ENCODE measurements around the gene SPOCD1. TPM values are rescaled to one million over a fixed set of nuclear protein-coding genes. Genes with fewer than 3 reads are reported as not detected.

SPOCD1 gene
- polyA plus RNA-seq, 2 of the 4 experiments (the other 2 are of a cell fraction): 0.98 to 4.8 TPM

DNA sequence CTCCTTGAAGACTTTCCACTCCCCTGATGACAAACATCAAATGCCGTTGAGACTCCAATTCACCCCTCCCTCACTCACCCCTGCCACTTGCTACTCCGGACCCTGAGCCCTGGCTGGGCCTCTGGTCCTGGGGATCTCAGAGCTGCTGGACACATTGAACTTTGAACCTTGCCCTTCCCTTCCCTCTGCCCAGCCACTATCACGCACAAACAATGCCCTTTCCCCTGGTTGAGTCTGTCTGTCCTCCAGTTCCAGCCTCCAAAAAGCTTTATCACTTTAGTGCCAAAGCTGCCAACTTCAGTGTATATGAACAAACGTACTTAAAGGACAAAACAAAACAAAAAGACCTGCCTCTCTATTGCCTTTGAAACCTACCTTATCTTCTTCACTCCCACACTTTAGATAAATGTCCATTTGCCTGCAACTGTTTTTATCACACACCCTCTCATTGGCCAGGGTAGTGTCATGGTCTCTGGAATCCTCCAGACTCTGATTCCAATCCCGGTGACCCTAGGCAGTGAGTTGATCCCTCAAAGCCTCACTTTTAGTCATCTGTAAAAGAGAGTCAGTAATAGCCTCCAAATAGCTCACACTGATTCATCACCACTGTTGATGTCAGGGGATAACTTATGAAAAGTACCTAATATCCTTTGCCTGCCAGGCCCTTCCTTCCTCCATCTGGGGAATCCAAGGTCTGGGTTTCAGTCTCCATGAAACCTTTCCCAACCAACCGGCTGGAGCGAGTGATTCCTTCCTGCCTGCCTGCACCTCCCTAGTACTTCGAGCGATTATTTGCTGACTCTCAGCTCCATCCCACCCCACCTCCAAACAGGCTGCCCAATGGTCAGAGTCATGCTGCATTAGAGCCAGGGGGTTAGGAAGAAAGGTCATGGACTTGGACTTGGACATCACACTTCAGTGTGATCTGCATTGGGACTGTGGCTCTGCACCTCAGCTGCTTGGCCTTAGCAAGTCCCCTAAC is 15.9 kb upstream of the SPOCD1 start:
- Histone ChIP-seq H3K4me2 (no peak overlapping the region), H3K9me3 (no peaks in the 10 kb centered on the region), H3K4me1 (no peaks in the 10 kb centered on the region), H3K27ac (no peak overlapping the region), H3K4me3 (no peak overlapping the region)
- FAIRE-seq: no peak
- WGBS (ENCODE audit: missing lambda C conversion rate): 58% methylated on average over 8 of the region's 9 CpGs
- POLR2A ChIA-PET: no interaction called here
- no peak for DNase-seq (ENCODE audit: low read depth in 1 of 2, low spot score in 1 of 2)
- CTCF ChIA-PET: interaction anchor here (1.0 to 1.2 kb wide), 2 partner anchors 15 to 16 kb away, joined by 3 read pairs; partner anchors contain the start of gene SPOCD1
- ATAC-seq: no peak
- no peak for TF ChIP-seq MAFK (IDR thresholded peaks at IDR 0.05; ENCODE audit: partially characterized antibody)
- TF ChIP-seq TFCP2L1 (CRISPR knock-in tag; IDR thresholded peaks at IDR 0.05): no peak
- no peak for TF ChIP-seq FOXS1 (CRISPR knock-in tag; IDR thresholded peaks at IDR 0.05)
- TF ChIP-seq, protein P1, sequence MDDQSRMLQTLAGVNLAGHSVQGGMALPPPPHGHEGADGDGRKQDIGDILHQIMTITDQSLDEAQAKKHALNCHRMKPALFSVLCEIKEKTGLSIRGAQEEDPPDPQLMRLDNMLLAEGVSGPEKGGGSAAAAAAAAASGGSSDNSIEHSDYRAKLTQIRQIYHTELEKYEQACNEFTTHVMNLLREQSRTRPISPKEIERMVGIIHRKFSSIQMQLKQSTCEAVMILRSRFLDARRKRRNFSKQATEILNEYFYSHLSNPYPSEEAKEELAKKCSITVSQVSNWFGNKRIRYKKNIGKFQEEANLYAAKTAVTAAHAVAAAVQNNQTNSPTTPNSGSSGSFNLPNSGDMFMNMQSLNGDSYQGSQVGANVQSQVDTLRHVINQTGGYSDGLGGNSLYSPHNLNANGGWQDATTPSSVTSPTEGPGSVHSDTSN (IDR thresholded peaks at IDR 0.05): no peak
- TF ChIP-seq, protein P2, sequence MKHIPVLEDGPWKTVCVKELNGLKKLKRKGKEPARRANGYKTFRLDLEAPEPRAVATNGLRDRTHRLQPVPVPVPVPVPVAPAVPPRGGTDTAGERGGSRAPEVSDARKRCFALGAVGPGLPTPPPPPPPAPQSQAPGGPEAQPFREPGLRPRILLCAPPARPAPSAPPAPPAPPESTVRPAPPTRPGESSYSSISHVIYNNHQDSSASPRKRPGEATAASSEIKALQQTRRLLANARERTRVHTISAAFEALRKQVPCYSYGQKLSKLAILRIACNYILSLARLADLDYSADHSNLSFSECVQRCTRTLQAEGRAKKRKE (CRISPR knock-in tag; IDR thresholded peaks at IDR 0.05; ENCODE audit: low read depth): no peak
- no peak for TF ChIP-seq GATA3 (IDR thresholded peaks at IDR 0.05; ENCODE audit: borderline replicate concordance)
- TF ChIP-seq MYC (IDR thresholded peaks at IDR 0.05; ENCODE audit: borderline replicate concordance, low read length): no peak
- TF ChIP-seq RNF2 (IDR thresholded peaks at IDR 0.05; ENCODE audit: borderline replicate concordance, low read depth): no peak
- no peak for TF ChIP-seq RAD21 (conservative IDR thresholded peaks at IDR 0.05 in 1 of 2, IDR thresholded peaks at IDR 0.05 in 1 of 2)
- TF ChIP-seq EHF (CRISPR knock-in tag; IDR thresholded peaks at IDR 0.05): no peak
- no peak for TF ChIP-seq HDAC2 (IDR thresholded peaks at IDR 0.05)
- no peak for TF ChIP-seq CBX8 (IDR thresholded peaks at IDR 0.05)
- no peak for TF ChIP-seq ZFP36 (IDR thresholded peaks at IDR 0.05; ENCODE audit: borderline replicate concordance, partially characterized antibody)

DNA sequence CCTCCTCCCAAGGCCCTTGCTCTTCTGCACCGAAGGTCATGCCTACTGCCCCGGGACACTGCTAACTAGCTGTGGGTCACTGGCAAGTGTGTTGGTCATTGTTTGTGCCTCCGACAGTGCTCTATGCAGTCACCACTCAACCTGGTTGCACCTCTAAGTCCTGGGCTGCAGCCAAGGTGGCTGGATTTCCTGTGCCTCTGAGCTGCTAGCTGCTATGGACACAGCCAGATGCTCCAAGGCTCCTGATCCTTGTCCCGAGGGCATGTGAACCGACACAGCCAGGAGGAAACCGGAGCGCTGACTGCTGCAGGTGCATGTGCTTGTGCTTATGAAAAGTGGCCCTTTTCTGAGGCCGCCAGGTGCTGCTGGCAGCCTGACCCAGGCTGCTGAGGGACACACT is 14.7 kb upstream of the SPOCD1 start:
- TF ChIP-seq, protein P3, sequence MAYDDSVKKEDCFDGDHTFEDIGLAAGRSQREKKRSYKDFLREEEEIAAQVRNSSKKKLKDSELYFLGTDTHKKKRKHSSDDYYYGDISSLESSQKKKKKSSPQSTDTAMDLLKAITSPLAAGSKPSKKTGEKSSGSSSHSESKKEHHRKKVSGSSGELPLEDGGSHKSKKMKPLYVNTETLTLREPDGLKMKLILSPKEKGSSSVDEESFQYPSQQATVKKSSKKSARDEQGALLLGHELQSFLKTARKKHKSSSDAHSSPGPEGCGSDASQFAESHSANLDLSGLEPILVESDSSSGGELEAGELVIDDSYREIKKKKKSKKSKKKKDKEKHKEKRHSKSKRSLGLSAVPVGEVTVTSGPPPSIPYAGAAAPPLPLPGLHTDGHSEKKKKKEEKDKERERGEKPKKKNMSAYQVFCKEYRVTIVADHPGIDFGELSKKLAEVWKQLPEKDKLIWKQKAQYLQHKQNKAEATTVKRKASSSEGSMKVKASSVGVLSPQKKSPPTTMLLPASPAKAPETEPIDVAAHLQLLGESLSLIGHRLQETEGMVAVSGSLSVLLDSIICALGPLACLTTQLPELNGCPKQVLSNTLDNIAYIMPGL (CRISPR knock-in tag; IDR thresholded peaks at IDR 0.05; ENCODE audit: borderline replicate concordance): no peak
- TF ChIP-seq RNF2 (IDR thresholded peaks at IDR 0.05; ENCODE audit: borderline replicate concordance, low read depth) (no peak), HOXB5 (CRISPR knock-in tag; IDR thresholded peaks at IDR 0.05) (no peak), FOXS1 (CRISPR knock-in tag; IDR thresholded peaks at IDR 0.05) (no peak), HDAC2 (IDR thresholded peaks at IDR 0.05) (no peak), NPAS2 (CRISPR knock-in tag; IDR thresholded peaks at IDR 0.05; ENCODE audit: borderline replicate concordance) (no peak), KDM1A (IDR thresholded peaks at IDR 0.05; ENCODE audit: low read depth) (no peak)
- TF ChIP-seq, protein P4, sequence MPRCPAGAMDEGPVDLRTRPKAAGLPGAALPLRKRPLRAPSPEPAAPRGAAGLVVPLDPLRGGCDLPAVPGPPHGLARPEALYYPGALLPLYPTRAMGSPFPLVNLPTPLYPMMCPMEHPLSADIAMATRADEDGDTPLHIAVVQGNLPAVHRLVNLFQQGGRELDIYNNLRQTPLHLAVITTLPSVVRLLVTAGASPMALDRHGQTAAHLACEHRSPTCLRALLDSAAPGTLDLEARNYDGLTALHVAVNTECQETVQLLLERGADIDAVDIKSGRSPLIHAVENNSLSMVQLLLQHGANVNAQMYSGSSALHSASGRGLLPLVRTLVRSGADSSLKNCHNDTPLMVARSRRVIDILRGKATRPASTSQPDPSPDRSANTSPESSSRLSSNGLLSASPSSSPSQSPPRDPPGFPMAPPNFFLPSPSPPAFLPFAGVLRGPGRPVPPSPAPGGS (IDR thresholded peaks at IDR 0.05): no peak
- TF ChIP-seq, protein P5, sequence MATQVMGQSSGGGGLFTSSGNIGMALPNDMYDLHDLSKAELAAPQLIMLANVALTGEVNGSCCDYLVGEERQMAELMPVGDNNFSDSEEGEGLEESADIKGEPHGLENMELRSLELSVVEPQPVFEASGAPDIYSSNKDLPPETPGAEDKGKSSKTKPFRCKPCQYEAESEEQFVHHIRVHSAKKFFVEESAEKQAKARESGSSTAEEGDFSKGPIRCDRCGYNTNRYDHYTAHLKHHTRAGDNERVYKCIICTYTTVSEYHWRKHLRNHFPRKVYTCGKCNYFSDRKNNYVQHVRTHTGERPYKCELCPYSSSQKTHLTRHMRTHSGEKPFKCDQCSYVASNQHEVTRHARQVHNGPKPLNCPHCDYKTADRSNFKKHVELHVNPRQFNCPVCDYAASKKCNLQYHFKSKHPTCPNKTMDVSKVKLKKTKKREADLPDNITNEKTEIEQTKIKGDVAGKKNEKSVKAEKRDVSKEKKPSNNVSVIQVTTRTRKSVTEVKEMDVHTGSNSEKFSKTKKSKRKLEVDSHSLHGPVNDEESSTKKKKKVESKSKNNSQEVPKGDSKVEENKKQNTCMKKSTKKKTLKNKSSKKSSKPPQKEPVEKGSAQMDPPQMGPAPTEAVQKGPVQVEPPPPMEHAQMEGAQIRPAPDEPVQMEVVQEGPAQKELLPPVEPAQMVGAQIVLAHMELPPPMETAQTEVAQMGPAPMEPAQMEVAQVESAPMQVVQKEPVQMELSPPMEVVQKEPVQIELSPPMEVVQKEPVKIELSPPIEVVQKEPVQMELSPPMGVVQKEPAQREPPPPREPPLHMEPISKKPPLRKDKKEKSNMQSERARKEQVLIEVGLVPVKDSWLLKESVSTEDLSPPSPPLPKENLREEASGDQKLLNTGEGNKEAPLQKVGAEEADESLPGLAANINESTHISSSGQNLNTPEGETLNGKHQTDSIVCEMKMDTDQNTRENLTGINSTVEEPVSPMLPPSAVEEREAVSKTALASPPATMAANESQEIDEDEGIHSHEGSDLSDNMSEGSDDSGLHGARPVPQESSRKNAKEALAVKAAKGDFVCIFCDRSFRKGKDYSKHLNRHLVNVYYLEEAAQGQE (IDR thresholded peaks at IDR 0.05): no peak
- Histone ChIP-seq H3K4me2 (no peak overlapping the region), H3K9me3 (no peaks in the 10 kb centered on the region), H3K4me3 (no peak overlapping the region), H3K27ac (no peak overlapping the region), H3K4me1 (no peaks in the 10 kb centered on the region)
- ChIA-PET CTCF (no interaction called here), POLR2A (no interaction called here)
- WGBS (ENCODE audit: missing lambda C conversion rate): 100% methylated on average over 1 of the region's 8 CpGs
- no peak for FAIRE-seq
- DNase-seq (ENCODE audit: low read depth in 1 of 2, low spot score in 1 of 2): no peak
- ATAC-seq: no peak
